ENCODE data around the gene CDH23.

DNA sequence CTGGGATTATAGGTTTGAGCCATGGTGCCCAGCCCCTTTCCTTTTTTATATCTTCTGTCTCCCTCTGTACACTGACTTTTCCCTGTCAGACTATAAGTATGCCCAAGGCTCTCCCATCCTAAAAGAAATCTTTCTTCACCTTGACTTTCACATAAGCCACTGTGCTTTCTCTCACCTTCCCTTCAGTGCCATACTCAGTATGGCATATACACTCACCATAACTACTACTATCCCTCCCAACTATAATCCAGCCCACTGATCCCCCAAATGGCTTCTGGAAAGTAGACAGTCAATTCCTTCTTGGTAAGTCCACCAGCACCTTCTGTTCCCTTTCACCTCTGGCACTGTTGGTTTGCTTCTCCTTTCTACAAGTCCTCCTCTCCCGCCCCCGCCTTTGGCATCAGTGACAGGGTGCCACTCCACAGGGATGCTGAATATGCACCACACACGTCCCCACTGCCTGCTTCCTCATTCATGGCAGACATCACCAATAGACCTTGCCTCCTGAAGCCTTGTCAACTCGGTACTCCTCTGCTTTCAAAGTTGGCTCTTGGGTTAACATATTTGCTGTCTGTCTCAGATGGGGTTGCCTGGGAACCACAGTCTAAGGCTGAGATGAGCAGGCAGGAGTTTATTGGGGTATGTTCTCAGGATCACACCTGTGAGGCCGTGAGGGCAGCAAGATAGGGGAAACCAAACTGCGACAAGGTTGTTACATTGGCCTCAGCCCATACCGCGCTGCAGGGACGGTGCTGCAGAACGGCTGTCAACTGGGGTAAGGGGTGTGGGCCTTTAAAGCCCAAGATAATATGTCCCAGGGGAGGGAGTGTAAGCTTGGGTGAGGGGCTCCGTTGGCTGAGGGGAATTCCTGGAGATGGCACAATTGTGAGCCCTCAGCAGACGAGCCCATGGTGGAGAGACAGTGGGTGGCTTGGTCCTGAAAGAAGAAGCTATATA lies 461.5 kb downstream of the CDH23 start:
- TF ChIP-seq GATA2 (IDR thresholded peaks at IDR 0.05; ENCODE audit: low read depth, low read length) (no peak), GATA3 (IDR thresholded peaks at IDR 0.05; ENCODE audit: low read depth, low read length) (no peak)

Data from SH-SY5Y (cell line).